Esophagus squamous epithelium (tissue), 4 donors: ENCODE results near the gene SPX.

ENCODE experiments used
- POLR2A ChIP-seq, 4 donors: fragments of 450-650 bp; IDR thresholded peaks; one replicate each; pipeline ENCODE4 v1.6.1; 2017; ENCODE audit warnings: antibody characterized with exemption in 4 of 4, mild to moderate bottlenecking in 4 of 4, moderate library complexity in 3 of 4
- TF ChIP-seq, protein P1 (sequence below), 6 experiments: fragments of 450-650 bp in 4 of 6; fragments of 200-600 bp in 2 of 6; sonication (generic) in 2 of 6; IDR thresholded peaks; one replicate each; pipeline ENCODE4 v1.5.1; 2016 to 2019; ENCODE audit warnings: antibody characterized with exemption in 6 of 6, mild to moderate bottlenecking in 4 of 6, moderate library complexity in 4 of 6

GRCh38 chr12:21566223-21566906 lies 40.3 kb downstream of the SPX start:
- TF ChIP-seq, protein P1, sequence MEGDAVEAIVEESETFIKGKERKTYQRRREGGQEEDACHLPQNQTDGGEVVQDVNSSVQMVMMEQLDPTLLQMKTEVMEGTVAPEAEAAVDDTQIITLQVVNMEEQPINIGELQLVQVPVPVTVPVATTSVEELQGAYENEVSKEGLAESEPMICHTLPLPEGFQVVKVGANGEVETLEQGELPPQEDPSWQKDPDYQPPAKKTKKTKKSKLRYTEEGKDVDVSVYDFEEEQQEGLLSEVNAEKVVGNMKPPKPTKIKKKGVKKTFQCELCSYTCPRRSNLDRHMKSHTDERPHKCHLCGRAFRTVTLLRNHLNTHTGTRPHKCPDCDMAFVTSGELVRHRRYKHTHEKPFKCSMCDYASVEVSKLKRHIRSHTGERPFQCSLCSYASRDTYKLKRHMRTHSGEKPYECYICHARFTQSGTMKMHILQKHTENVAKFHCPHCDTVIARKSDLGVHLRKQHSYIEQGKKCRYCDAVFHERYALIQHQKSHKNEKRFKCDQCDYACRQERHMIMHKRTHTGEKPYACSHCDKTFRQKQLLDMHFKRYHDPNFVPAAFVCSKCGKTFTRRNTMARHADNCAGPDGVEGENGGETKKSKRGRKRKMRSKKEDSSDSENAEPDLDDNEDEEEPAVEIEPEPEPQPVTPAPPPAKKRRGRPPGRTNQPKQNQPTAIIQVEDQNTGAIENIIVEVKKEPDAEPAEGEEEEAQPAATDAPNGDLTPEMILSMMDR (IDR thresholded peaks at IDR 0.05), result no peak
- no peak for TF ChIP-seq POLR2A (IDR thresholded peaks at IDR 0.05)
